CD4-positive, alpha-beta T cell treated with Interleukin-15 for 1 hour (primary cell): ENCODE results near the gene TNNC1.

Source experiments
- DNase-seq: peaks from one replicate; pipeline ENCODE4 v3.0.0-alpha.2; 2020

Gene TNNC1

GRCh38 chr3:52453496-52454249, at the start of gene TNNC1:
TSS of gene TNNC1 (minus strand) at chr3:52454041. CDS start at chr3:52454015, 26 bp downstream.
- DNase-seq: no peak

GRCh38 chr3:52502808-52503350, 49.0 kb upstream of the TNNC1 start:
- no peak for DNase-seq

- DNase-seq: no peak
Observed at GRCh38 chr3:52502001-52502400, 48.2 kb upstream of the TNNC1 start.

- DNase-seq: no peak
Observed at GRCh38 chr3:52501046-52501445, 47.2 kb upstream of the TNNC1 start.

- peak; percentile 64 for DNase-seq
Observed at GRCh38 chr3:52498137-52499054, 44.6 kb upstream of the TNNC1 start.

GRCh38 chr3:52495777-52496602, 42.1 kb upstream of the TNNC1 start:
- DNase-seq: no peak

GRCh38 chr3:52494886-52495495, 41.1 kb upstream of the TNNC1 start, which contains the start of gene STAB1:
TSS of gene STAB1 (plus strand) at chr3:52495338. CDS start at chr3:52495414, 76 bp downstream.
- DNase-seq: no peak

- no peak for DNase-seq
Observed at GRCh38 chr3:52494445-52494844, 40.6 kb upstream of the TNNC1 start.

GRCh38 chr3:52493232-52494017, 39.6 kb upstream of the TNNC1 start:
- no peak for DNase-seq

- no peak for DNase-seq
Observed at GRCh38 chr3:52492059-52492458, 38.2 kb upstream of the TNNC1 start.

- DNase-seq: peak; percentile 41
Observed at GRCh38 chr3:52490939-52491526, 37.2 kb upstream of the TNNC1 start.

- DNase-seq: no peak
Observed at GRCh38 chr3:52490035-52490938, 36.4 kb upstream of the TNNC1 start.

- DNase-seq: no peak
Observed at GRCh38 chr3:52489453-52489852, 35.6 kb upstream of the TNNC1 start.

GRCh38 chr3:52488746-52489145, 34.9 kb upstream of the TNNC1 start:
- no peak for DNase-seq

- DNase-seq: no peak
Observed at GRCh38 chr3:52487788-52488691, 34.2 kb upstream of the TNNC1 start.

GRCh38 chr3:52487050-52487787, 33.4 kb upstream of the TNNC1 start:
- DNase-seq: no peak

- DNase-seq: no peak
Observed at GRCh38 chr3:52484680-52485461, 31.0 kb upstream of the TNNC1 start.
